Dedifferentiated amniotic fluid mesenchymal stem cell (primary cell): ENCODE results near the gene BTF3.
A peak's percentile ranks its signal among the peaks of the same experiment; 100 is the strongest.
"Not testable (repeated sequence)": the region's sequence is repeated elsewhere in the genome, so short reads cannot be mapped to it uniquely, and the experiment has no call there.

Experiments used
- DNase-seq: peaks from one replicate; pipeline ENCODE4 v3.0.0-alpha.2; 2016; ENCODE audit errors: extremely low spot score

The BTF3 gene

DNA sequence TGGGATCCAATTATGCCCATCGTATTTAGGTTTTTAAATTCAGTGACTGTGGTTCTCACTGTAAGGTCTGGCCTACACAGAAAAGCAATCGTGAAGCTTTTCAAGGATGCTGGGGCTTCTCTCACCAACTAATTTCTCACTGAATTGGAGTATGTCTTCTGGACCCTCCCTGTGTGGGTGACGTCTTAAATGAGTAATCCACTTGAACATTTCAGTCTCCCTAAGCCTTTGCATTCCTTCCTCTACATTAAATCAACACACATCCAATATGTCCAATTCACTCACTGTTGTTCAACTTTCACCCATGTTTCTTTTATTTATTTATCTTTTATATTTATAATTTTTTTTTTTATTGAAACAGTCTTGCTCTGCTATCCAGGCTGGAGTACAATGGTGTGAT, 12.5 kb upstream of the BTF3 start:
- no peak for DNase-seq

DNA sequence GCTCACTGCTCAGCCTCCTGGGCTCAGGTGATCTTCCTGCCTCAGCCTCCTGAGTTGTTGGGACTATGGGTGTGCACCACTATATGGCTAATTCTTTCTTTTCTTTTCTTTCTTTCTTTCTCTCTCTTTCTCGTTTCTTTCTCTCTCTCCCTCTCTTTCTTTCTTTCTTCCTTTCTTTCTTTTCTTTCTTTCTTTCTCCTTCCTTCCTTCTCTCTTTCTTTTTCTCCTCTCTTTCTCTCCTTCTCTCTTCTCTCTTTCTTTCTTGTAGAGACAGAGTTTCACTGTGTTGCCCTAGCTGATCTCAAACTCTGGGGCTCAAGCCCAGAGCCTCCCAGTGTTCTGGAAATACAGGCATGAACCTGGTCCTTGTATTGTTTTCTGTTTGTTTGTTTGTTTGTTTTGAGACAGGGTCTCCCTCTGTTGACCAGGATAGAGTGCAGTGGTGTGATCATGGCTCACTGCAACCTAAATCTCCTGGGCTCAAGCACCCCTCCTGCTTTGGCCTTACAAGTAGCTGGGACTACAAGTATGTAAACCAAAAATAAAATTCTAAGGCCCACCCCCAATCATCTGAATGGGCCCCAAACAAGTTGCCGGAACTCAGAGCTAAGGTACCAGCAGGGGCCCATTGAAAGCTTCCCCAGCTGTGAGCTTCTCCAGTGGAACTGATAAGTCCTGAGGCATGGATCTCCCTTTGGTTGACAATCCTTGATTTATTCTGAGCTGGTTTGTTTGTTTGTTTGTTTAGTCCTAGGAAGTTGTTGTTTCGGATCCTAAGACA, 11.9 kb upstream of the BTF3 start:
- DNase-seq = no peak

DNA sequence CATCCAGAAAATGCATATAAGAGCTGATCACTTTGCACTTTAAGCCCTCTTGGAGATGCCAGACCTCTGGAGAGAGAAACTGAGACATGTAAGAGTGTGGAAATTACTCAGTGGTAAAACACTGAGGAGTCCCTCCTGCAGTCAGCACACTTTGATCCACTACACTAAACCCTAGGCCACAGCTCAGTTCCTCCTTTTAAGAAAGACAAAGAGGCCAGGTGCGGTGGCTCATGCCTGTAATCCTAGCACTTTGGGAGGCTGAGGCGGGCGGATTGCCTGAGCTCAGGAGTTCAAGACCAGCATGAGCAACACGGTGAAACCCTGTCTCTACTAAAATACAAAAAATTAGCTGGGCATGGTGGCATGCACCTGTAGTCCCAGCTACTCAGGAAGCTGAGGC, 11.0 kb upstream of the BTF3 start:
- not testable (repeated sequence) for DNase-seq

DNA sequence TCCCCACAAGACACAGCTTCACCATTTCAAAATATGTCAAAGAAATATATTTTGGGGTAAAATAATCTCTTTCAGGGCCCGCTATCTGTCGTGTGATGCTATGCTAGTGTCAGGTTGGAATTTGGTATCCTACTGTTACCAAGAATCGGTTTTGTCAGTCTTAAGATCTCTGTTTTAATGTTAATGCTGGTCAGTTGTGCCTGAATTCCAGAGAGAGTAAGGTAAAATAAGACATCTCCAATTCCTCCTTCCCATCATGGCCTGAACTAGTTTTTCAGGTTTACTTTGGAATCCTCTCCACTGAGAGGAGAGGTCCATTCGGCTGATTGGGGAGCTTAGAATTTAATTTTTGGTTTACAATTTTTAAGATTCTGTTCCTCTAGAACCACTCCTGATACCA, 10.4 kb upstream of the BTF3 start:
- DNase-seq = no peak

DNA sequence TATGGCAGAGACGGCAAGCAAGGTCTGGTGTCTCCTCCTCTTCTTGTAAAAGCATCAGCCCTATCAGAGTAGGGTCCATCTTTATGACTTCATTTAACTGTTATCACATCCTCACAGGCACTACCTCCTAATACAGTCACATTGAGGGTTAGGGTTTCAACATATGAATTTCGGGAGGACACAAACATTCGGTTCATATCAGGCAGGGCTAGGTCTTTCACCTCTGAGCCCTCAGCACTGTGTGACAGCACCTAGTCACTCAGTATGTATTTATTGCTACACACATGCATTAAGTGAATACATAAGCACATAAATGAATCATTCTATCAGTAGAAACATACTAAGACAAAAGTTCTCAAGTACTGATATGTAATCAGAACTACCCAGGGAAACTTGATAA, 9.4 kb upstream of the BTF3 start:
- no peak for DNase-seq

DNA sequence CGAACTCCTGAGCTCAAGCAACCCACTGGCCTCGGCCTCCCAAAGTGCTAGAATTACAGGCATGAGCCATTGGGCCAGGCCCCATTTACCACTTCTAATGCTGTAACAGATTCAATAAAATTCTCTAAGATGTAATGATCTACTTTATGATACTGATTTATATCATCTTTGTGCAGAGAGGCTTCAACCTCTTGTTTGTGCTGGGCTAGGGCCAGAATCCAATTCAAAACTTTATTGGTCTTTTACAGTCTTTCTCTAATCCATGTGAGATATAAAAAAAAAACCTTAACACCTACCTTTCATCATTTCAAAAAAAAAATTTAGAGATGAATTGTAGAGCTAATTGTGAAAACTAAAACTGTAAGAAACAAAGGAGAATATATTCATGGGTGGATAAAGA, 8.2 kb upstream of the BTF3 start:
- DNase-seq = no peak

DNA sequence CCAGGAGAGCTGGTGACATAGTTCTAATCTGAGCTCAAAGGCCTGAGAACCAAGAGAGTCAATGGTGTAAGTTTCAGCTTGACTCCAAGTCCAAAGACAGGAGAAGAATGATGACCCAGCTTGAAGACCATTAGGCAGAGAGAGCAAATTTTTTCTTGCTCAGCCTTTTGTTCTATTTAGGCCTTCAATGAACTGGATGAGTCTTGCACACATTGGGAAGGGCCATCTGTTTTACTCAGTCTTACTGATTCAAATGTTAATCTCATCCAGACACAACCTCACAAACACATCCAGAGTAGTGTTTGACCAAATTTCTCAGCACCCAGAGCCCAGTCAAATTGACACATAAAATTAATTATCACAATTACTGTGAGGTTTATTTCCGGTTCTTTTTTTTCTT, 7.1 kb upstream of the BTF3 start:
- no peak for DNase-seq

DNA sequence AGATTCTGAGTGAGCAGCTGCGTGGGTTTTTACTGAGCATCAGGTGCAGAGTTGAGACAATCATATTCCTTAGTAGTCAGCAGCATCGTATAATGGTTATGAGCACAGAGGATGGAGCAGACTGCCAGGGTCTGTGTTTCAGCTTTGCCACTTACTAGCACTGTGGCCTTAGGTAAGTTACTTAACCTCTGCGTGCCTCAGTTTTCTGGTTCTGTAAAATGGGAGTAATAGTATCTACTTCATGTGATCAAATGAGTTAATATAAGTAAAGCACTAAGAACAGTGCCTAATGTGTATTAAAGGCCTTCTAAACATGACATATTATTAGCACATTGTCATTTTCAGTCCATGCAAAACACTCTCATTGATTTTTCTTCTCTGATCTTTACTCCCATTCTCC, 4.8 kb upstream of the BTF3 start:
- no peak for DNase-seq

DNA sequence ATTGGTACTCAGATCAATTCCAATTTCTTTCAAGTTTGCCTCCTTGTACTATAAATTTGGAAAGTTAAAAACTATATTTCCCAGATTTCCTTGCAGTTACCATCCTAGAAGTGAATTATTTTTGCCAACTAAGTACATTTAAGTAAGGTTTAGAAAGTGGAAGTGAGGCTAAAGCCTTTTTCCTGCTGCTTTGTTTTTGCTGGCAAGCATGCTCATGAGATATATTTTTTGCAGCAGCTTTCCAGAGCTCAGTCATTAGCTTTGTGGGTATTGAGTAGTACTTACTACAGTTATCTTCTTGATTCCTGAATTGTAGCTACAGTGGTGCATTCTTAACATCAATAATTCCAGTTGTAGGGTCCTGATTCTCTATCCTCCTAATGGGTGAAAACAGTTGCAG, 3.5 kb upstream of the BTF3 start:
- DNase-seq = no peak

DNA sequence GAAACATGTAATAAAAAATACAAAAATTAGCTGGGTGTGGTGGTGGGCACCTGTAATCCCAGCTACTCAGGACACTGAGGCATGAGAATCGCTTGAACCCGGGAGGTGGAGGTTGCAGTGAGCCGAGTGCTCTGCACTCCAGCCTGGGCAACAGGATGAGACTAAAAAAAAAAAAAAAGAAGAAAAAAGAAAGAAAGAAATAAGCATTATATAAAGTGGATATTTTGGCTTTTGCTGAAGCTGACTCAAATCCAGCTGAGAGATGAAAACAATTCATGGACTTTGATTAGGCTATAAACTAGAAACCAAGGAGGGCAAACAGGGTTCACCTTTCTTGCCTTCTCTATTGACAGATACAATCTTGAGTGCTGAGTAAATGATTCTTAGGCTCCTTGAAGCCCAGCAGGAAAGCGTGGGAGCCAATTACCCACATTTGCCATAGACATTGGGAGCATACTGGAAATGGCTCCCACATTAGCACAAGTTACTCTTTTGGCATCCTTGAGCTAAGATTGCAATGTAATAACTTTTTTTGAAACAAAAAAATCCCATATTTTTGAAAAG, 2.4 kb upstream of the BTF3 start:
- no peak for DNase-seq

DNA sequence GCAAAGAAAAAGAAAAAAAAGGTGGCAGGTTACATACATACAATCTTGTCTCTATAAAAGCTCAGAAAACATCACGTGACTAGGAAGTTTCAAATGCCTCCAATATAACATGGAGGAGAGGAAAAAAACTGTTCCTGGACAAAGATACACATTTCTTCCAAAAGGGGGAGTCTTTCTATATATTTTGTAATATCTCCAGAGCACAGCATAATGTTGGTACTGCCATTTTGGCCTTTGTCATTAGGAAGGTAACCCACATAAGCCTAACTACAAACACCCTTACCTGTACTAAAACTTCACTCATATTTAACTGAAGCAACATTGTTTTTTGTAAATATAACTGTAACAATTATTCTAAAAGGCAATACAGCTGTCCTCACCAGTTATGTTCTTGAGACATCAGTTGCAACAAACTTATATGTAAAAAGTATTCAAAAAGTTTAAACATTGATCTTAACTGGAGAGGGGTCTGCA, 1.2 kb upstream of the BTF3 start:
- peak; percentile 72 for DNase-seq

DNA sequence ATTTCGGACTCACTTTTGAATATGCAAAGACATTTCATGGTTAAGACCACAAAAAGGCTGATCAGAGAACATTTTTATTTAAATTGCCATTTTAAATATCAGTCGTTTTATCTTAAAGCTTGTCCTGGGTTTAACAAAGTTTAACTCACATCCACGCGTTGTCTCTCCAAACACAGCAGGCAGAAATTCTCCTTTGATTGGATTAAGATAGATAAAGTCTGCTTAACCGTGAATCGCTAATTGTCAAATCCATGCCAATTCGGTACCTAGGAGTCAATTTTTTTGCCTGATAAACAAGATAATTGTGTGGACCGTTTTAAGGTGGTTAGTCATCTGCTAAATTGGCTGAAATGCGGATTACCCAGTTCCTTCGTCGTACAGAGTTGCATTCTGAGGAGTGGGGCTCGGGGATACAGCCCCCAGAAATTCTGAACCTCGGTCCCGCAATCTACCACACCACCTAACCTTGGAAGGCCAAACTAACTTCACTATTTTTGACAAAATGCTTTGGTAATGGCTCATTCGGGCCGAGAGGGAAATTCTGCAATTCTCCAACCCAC, 665 bp upstream of the BTF3 start:
- DNase-seq = no peak

DNA sequence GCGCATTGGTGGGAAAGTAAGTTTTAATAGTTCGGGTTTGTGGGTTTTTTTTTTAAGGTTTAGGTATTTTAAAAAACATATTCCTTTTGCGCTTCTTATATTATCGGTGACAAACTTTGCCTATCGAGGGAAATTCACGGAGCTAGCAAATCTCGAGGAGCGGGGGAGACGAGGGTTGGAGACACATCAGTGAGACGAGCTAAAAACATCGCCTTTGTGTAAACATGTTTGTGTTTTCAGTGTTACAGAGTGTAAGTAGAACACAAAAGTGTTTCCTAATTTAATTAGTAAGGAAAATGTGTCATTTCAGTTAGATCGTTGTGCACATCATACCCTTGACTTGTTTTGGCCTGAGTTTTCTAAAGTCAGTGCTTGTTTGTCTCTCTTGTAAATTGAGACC, 945 bp downstream of the BTF3 start:
- no peak for DNase-seq

DNA sequence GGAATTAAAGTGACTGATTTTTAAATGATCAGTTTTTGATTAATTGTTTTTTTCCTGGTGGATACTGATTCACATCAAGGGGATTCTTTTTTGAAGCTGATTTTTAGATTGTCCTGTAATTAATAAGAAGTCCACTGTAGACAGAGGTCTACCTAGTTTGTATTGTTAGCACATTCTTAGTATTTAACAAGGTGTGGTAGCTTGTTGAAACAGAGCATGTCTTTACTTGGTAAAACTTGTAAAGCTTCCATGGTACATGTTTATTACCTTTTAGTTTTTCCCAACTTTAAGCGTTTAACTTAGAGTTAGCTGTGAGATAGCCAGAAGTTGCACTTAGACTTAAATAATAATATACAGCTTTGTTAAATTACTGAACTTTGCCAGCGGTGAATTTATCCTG, 1.5 kb downstream of the BTF3 start:
- no peak for DNase-seq

DNA sequence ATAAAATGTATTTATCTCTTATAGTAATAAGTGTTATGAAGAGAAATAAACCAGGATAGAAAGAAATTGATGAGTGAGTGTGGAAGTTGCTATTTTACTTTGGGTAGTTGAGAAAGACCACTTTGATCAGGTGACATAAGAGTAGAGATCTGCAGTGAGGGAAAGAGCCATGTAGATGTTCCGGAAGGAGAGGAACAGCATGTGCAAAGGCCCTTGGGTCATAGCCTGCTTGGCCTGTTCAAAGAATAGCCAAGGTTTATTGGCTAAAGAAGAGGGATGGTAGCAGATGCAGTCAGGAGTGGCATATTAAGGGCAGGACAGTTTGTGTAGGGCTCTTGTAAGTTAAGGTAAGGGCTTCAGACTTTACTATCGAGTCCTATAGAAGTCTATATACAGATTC, 3.2 kb downstream of the BTF3 start:
- DNase-seq = no peak

DNA sequence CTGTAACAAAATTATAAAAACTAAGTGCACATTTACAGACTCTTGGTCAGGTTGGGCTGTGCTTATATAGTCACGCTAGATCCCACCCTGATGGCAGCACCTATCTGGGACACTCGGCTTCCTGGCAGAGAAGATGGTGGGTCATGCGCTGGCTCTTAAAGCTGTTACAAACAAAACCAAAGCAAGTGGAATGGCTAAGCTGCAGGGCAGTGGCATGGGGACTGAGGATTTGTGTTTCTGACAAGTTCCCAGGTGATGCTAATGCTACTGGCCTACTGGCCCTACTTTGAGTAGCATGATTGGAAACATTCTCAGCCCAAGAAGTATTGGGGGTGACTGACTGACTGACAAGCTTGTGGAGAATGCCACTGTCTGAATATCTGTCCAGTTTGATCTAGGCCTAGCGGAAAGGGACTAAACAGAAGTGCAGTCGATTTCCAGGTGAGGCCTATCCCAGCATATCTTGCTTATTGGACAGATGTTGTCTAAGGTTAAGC, 8.3 kb downstream of the BTF3 start:
- no peak for DNase-seq

DNA sequence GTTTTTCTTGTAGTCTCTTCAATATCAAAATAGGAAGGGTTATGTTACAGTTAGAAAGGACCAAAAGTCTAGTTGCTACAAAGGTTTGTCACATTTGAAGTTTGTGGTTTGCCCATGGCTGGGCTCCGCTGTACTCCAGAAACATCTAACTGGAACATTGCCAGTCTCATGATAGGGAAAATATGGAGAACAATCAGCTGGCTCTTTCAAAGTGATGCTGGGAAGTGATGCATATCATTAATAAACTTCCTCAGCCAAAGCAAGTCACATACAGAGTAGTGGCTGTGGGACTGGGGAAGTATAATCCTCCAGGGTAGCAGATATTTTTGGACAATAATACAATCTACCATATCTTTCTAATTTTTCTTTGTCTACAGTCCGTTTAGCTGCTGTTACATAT, 8.8 kb downstream of the BTF3 start:
- DNase-seq = no peak

DNA sequence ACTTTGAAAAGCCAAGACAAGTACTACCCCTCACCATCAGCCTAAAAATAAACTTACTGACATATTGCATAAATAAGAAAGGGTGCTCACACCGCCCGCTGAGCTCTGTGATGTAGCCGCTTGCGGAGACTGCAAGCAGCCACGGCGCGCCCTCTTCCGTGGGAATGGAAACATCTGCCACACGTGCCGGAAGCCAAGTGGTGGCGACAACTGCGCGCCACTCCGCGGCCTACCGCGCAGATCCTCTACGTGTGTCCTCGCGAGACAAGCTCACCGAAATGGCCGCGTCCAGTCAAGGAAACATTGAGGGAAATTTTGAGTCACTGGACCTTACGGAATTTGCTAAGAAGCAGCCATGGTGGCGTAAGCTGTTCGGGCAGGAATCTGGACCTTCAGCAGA, 10.3 kb downstream of the BTF3 start:
- DNase-seq = not testable (repeated sequence)

DNA sequence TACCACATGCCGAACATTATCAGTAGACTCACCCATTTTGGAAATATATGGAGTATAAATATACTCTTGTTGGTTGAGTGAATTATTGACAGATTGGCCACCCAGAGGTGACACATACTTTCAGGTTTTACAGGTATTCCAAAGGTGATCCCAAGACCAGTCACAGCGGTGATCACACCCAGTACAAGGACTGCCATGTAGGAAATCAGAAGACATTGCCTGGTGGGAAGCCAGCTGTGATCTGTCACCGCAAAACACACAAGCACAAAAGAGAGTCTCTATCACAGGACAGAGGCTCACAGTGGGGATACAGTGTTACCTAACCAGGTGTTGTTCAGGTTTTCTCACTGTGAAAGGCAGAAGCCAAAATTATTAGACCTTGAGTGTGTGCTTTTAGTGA, 15.8 kb downstream of the BTF3 start:
- DNase-seq = no peak

DNA sequence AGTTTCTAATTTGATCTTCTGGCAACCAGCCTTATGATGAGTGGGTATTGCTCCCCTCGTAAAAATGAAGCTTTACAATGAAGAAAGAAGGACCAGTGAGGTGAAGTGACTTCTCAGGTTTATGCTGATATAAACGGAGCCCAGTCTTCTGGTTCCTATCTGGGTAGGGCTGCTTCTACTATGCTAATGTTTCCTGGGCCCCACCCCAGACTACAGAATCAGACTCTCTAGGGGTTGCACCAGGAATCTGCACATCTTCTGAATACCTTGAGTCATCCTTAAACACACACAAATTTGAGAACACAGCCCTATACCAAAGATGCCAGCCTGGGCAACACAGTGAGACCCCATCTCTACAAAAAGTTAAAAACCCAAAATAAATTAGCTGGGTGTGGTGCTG, 16.2 kb downstream of the BTF3 start:
- DNase-seq = no peak

DNA sequence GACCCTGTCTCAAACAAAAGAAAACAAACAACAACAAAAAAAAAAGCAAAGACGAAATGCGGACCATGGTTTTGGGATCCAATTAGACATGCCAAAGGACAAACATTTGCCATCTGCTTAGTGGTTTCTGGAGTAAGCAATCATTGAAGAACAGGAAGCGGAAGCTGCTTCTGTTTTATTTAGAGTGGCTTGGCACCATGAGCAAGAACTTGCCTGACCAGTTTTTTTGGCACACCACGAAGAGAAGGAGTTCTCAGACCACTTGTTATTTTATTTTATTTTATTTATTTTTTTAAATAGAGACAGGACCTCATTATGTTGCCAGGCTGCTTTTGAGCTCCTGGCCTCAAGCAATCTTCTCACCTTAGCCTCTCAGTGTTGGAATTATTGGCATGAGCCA, 17.0 kb downstream of the BTF3 start:
- DNase-seq = no peak

DNA sequence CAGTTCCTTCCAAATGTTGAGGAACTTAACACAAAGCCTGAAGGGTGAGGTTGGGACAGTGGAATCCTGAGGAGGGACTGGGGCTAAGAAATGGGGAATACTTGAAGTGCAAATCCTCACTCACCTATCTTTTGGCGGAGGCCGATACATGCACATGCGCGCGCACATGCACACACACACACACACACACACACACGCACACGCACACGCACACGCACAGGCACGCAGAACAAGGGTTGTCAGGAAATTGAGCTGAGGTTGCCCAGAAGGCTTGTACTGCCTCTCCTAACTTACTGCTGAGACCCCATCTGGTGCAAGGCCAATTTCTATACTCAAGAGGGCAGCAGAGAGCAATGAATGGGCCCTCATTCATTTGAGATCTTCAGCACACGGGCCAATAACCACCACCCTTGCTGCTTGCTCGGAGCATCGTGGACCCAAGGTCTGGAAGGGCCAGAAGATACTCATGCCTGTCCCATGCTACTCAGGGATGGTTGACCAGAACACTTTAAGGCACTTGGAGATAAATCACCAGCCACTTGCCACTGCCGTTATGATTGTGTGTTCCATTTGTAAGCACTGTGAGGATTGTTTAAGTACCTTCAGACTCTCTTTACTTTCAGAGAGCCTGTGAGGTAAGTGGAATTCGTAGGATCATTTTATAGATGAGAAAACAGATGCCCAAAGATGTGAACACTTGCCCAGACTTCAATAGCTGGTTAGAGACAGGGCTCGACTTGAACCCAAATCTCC, 21.5 kb downstream of the BTF3 start:
- DNase-seq = peak; percentile 82

DNA sequence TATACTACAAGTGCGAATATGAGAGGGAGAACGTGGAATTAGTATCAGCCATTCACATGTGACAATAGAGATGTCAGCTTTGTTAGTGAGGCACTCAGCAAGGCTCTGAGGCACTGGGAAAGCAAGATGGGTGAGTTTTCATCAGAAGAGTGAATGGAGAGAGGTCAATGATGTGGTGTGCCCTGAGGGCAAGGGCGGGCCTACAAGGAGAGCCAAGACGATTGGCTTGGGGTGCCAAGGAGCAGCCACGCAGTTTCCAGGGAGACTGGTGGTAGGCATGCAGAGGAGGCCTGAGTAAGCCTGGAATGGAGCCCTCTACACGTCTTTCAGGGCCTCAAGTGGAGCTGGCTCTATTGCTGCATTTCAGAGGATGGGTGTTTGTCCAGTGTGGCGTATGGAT, 24.7 kb downstream of the BTF3 start:
- no peak for DNase-seq
